Measurements from ENCODE around the gene NELL1.

The NELL1 gene

DNA sequence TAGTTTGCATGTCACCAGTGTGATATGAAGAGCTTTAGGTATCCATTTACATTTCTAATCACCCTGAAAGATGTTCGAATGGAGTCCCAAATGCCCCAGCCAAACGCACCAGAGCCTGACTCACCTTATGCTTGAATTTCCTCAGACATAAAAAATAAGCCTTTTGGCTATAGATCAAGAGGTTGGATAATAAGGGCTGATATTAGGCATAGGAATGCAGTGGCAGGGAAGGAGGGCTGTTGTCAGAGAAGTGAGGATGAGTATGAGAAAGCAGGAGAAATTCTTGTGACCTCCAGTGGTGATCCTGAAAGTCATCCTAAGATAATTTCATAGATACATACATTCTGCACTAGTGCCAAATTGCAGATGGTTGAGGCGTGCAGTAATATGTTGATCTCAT lies 264.6 kb downstream of the NELL1 start:
- TF ChIP-seq, protein P1, sequence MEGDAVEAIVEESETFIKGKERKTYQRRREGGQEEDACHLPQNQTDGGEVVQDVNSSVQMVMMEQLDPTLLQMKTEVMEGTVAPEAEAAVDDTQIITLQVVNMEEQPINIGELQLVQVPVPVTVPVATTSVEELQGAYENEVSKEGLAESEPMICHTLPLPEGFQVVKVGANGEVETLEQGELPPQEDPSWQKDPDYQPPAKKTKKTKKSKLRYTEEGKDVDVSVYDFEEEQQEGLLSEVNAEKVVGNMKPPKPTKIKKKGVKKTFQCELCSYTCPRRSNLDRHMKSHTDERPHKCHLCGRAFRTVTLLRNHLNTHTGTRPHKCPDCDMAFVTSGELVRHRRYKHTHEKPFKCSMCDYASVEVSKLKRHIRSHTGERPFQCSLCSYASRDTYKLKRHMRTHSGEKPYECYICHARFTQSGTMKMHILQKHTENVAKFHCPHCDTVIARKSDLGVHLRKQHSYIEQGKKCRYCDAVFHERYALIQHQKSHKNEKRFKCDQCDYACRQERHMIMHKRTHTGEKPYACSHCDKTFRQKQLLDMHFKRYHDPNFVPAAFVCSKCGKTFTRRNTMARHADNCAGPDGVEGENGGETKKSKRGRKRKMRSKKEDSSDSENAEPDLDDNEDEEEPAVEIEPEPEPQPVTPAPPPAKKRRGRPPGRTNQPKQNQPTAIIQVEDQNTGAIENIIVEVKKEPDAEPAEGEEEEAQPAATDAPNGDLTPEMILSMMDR (IDR thresholded peaks at IDR 0.05; ENCODE audit: low read depth, low read length): no peak

DNA sequence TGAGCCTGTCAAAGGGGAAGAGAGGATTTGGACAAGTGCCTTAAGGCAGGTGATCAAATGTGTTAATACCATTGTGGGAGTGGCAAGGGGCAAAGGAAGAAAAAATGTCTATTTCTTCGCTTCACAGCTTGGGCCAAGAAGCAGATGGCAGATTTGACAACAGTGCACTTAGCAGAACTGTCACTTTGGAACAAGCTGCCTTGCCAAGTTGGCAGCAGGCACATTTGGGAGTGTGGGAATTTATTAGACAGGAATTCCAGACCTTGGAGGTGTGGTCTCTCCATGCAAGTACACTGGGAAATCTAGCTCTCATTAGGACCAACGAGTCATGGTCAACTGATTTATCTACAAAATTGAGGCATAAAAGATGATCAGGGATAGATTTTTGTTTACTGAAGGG lies 265.1 kb downstream of the NELL1 start:
- in situ Hi-C loops (cut with HindIII; ENCODE audit: low sequenced_read_pairs): no loop called here
- TF ChIP-seq, protein P1 (IDR thresholded peaks at IDR 0.05; ENCODE audit: low read depth, low read length): no peak
- H3K4me3 ChIP-seq (ENCODE audit: low read depth, low read length): no peak overlapping the region
- no peak for DNase-seq (ENCODE audit: low read depth, low spot score)

More for the DNA sequence above, 264.6 kb downstream of the NELL1 start:
- no peak overlapping the region for H3K4me3 ChIP-seq (ENCODE audit: low read depth, low read length)
- in situ Hi-C loops (cut with HindIII; ENCODE audit: low sequenced_read_pairs): no loop called here
- DNase-seq (ENCODE audit: low read depth, low spot score): no peak

- in situ Hi-C loops (cut with HindIII; ENCODE audit: low sequenced_read_pairs): no loop called here
- TF ChIP-seq, protein P1 (IDR thresholded peaks at IDR 0.05; ENCODE audit: low read depth, low read length): no peak
- DNase-seq (ENCODE audit: low read depth, low spot score): no peak
- no peak overlapping the region for H3K4me3 ChIP-seq (ENCODE audit: low read depth, low read length)
These were observed 268.4 kb downstream of the NELL1 start for GRCh38 chr11:20937826-20938225.

- in situ Hi-C loops (cut with HindIII; ENCODE audit: low sequenced_read_pairs): no loop called here
- TF ChIP-seq, protein P1 (IDR thresholded peaks at IDR 0.05; ENCODE audit: low read depth, low read length): no peak
These were observed 280.2 kb downstream of the NELL1 start for GRCh38 chr11:20949585-20949984.

DNA sequence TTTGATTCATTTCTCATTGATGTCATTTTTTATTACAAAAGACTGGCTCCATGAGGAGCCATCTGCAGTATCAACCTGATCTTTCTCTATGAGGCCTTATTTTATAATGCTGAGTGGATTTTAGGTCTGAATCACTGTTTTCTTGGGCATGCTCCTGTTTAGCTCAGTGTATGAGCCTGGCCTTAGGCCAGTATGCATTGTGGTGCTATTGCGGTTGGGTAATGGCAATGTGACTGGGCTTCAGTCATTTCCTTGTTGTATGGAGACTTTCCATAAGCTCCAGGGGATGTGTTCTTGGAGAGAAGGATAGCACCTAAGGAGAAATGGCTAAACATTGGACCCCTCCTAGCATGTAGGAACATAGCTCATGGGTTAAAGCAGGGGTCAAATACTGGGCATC lies 293.2 kb downstream of the NELL1 start:
- TF ChIP-seq, protein P1 (IDR thresholded peaks at IDR 0.05; ENCODE audit: low read depth, low read length): no peak
- in situ Hi-C loops (cut with HindIII; ENCODE audit: low sequenced_read_pairs): no loop called here
- peak; percentile 89 for DNase-seq (ENCODE audit: low read depth, low spot score)
- H3K4me3 ChIP-seq (ENCODE audit: low read depth, low read length): no peak overlapping the region

More at GRCh38 chr11:20949585-20949984, 280.2 kb downstream of the NELL1 start:
- no peak overlapping the region for H3K4me3 ChIP-seq (ENCODE audit: low read depth, low read length)
- no peak for DNase-seq (ENCODE audit: low read depth, low spot score)

DNA sequence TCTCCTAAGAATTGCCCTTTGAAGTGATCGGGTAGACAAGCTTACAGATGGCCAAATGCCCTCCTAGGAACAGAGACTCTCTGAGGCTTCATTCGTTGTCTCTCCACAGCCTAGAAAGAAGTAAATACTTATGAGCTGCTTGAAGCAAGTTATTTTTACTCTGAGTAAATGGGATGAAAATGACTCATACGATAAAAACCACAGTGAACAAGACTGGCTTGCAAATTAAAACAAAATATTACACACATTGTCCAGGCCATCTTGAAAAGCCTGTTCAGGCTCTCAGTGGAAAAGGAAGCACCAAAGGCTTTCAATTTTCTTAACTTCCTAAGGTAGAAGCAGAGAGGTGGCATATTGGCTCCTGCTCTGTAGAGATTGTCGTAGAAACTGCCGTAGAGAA lies 294.2 kb downstream of the NELL1 start:
- TF ChIP-seq, protein P1 (IDR thresholded peaks at IDR 0.05; ENCODE audit: low read depth, low read length): no peak
- peak; percentile 81 for DNase-seq (ENCODE audit: low read depth, low spot score)
- in situ Hi-C loops (cut with HindIII; ENCODE audit: low sequenced_read_pairs): no loop called here

DNA sequence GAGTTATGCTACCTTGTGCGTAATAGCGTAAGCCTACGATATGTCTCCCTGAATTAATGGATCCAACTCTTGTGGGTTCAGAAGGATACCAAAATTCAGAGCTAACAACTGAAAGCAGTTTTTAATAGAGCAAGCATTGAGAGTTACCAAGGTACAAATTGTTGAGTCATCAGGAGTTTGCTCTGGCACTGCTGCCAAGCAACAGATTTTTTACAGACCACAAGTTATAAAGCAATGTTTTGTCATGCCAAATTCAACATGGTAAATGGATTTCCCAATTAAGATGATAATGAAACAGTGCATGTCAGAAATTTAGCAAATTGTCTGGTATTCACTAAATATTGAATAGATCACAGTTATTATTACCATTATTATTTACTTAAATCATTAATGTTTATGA lies 295.6 kb downstream of the NELL1 start:
- peak; percentile 72 for DNase-seq (ENCODE audit: low read depth, low spot score)
- H3K4me3 ChIP-seq (ENCODE audit: low read depth, low read length): no peak overlapping the region
- TF ChIP-seq, protein P1 (IDR thresholded peaks at IDR 0.05; ENCODE audit: low read depth, low read length): no peak
- in situ Hi-C loops (cut with HindIII; ENCODE audit: low sequenced_read_pairs): no loop called here

More for the DNA sequence above, 294.2 kb downstream of the NELL1 start:
- H3K4me3 ChIP-seq (ENCODE audit: low read depth, low read length): no peak overlapping the region

Data from astrocyte of the spinal cord (primary cell).